ENCODE results near the gene SNAP23. TPM values are rescaled to one million over a fixed set of nuclear protein-coding genes. Genes with fewer than 3 reads are reported as not detected.
A peak's percentile ranks its signal among the peaks of the same experiment; 100 is the strongest.

The SNAP23 gene
- total and polyA plus RNA-seq, 2 of the 8 experiments (the other 6 are each of a cell fraction or from before 2014, with no cell fraction given): 58.0 to 72.8 TPM

DNA sequence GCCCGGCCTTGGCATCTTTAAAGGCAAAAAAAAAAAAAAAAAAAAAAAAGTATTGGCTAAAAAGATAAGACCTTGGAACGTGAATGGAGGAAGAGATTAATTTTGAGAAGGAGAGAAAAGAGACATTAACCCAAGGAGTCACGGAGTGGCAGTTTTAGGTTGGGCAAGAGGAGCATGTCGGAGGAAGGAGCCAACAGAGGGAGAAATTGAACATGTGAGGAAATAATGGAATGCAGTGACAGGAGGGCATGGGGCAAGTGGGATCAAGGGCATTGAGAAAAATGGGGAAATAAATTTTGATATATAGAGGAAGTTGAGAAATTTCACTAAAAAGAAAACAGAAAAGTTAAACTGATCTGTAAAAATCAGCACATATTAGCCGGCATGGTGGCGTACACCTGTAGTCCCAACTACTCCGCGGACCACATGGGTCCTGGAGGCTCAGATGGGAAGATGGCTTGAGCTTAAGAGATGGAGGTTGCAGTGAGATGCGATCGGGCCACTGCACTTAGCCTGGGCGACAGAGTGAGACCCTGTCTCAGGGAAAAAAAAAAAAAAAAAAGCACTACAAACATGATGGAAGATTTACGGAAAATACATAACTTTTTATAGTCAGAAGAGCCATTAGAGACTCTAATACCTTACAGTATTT is 54.4 kb downstream of the SNAP23 start:
- Histone ChIP-seq H3K4ac (replicated peaks; ENCODE audit: insufficient read length, low read depth, low read length) (no peak overlapping the region), H3K56ac (replicated peaks; ENCODE audit: insufficient read length, low read depth, low read length) (no peak overlapping the region), H3K27ac (ENCODE audit: low read depth, low read length) (no peak overlapping the region), H3K4me1 (replicated peaks in 1 of 4; ENCODE audit: control insufficient read depth in 3 of 4, insufficient read depth in 4 of 4, low read length in 3 of 4) (peaks cover 0 to 3% (median 0%) of the 10 kb centered on the region in 4 experiments; a peak in 2 of 7 replicates), H3K4me2 (ENCODE audit: insufficient read depth in 1 of 2, low read depth in 2 of 2, low read length in 2 of 2) (peak overlapping the region; percentile 84 to 86), H2AK5ac (ENCODE audit: low read depth, low read length) (no peak overlapping the region), H3K4me3 (ENCODE audit: extremely low read depth in 1 of 4, insufficient read depth in 2 of 4, low read depth in 3 of 4, low read length in 4 of 4) (peak overlapping the region; percentile 92 to 97 (median 96); a peak in 5 of 8 replicates), H4K91ac (replicated peaks; ENCODE audit: insufficient read length, low read length) (no peak overlapping the region), H3K9ac (replicated peaks in 1 of 4; ENCODE audit: extremely low read depth in 1 of 4, low read depth in 3 of 4, low read length in 3 of 4) (peak overlapping the region in 1 of 4 experiments; percentile 63; a peak in 1 of 7 replicates), H3K79me2 (ENCODE audit: control insufficient read depth in 1 of 2, insufficient read depth in 2 of 2, low read length in 2 of 2) (peaks cover 0 to 47% of the 10 kb centered on the region in 2 experiments; a peak in 3 of 4 replicates), H3K79me1 (ENCODE audit: low read depth, low read length) (peaks cover 2% of the 10 kb centered on the region; the same call in 1 of the 2 replicates), H2BK15ac (ENCODE audit: low read length) (no peak overlapping the region), H3K23me2 (ENCODE audit: low read depth, low read length) (no peaks in the 10 kb centered on the region; the same call in 1 of the 2 replicates), H2BK12ac (ENCODE audit: low read depth, low read length) (no peak overlapping the region), H2AFZ (ENCODE audit: low read length) (no peak overlapping the region), H2BK120ac (replicated peaks; ENCODE audit: low read depth, low read length) (no peak overlapping the region), H3K18ac (ENCODE audit: extremely low read depth, low read length) (no peak overlapping the region), H3K36me3 (ENCODE audit: control insufficient read depth in 2 of 4, insufficient read depth in 4 of 4, low read length in 3 of 4) (peaks cover 0 to 2% (median 0%) of the 10 kb centered on the region in 4 experiments; a peak in 2 of 8 replicates), H2BK20ac (ENCODE audit: low read length) (no peak overlapping the region), H3K14ac (ENCODE audit: insufficient read length) (no peak overlapping the region), H4K20me1 (replicated peaks in 1 of 2; ENCODE audit: control insufficient read depth in 1 of 2, insufficient read depth in 2 of 2, low read length in 2 of 2) (no peaks in the 10 kb centered on the region), H3K27me3 (replicated peaks in 1 of 4; ENCODE audit: control insufficient read depth in 3 of 4, extremely low read depth in 1 of 4, insufficient read depth in 3 of 4, low read length in 3 of 4) (no peaks in the 10 kb centered on the region), H4K8ac (ENCODE audit: extremely low read depth, insufficient read depth, low read length) (no peak overlapping the region), H3K23ac (ENCODE audit: insufficient read length) (no peak overlapping the region), H2BK5ac (ENCODE audit: low read depth, low read length) (no peak overlapping the region), H3K9me3 (ENCODE audit: insufficient read depth in 2 of 2, low read depth in 1 of 2, low read length in 1 of 2) (no peaks in the 10 kb centered on the region), H4K5ac (ENCODE audit: insufficient read length, low read depth, low read length) (no peak overlapping the region)
- CTCF ChIA-PET (ENCODE audit: partially characterized antibody): interaction anchor here (0.6 kb wide), 1 partner anchor 154 kb away, joined by 4 read pairs; no protein-coding TSS in a partner anchor
- FAIRE-seq (no peak), DNase-seq (ENCODE audit: low read depth in 1 of 2, low spot score in 2 of 2) (no peak)
- WGBS, 2 experiments (ENCODE audit: extremely low coverage in 1 of 2, insufficient coverage in 1 of 2, insufficient read length in 1 of 2, insufficient replicate concordance in 2 of 2, low coverage in 1 of 2, low lambda C conversion rate in 2 of 2, missing lambda C conversion rate in 1 of 2): 82% methylated on average over 10 of the region's 12 CpGs; no CpG with 5 or more reads in 1 of the 2 experiments
- POLR2A ChIA-PET (ENCODE audit: partially characterized antibody): interaction anchor here (0.6 to 1.3 kb wide), 4 partner anchors 11 to 643 kb away, joined by 3 to 4 read pairs (median 3); no protein-coding TSS in a partner anchor
- TF ChIP-seq JUND (IDR thresholded peaks at IDR 0.05; ENCODE audit: low read length): no peak
- no peak for TF ChIP-seq ATF3 (IDR thresholded peaks at IDR 0.05; ENCODE audit: insufficient read depth, low read depth, low read length)
- TF ChIP-seq RFX5 (IDR thresholded peaks at IDR 0.05; ENCODE audit: borderline replicate concordance, low read depth, low read length): no peak
- TF ChIP-seq HDAC2 (IDR thresholded peaks at IDR 0.05; ENCODE audit: borderline replicate concordance in 1 of 2, low read depth in 2 of 2, low read length in 2 of 2): no peak
- TF ChIP-seq EGR1 (IDR thresholded peaks at IDR 0.05; ENCODE audit: borderline replicate concordance, low read depth, low read length): no peak
- no peak for TF ChIP-seq HDAC6 (IDR thresholded peaks at IDR 0.05; ENCODE audit: low read depth, low read length)
- TF ChIP-seq EP300 (IDR thresholded peaks at IDR 0.05; ENCODE audit: borderline replicate concordance in 1 of 2, low read depth in 2 of 2, low read length in 2 of 2): no peak
- TF ChIP-seq SP2 (IDR thresholded peaks at IDR 0.05; ENCODE audit: low read length): no peak
- TF ChIP-seq CTBP2 (IDR thresholded peaks at IDR 0.05; ENCODE audit: borderline replicate concordance, insufficient read depth, insufficient read length, low read length): no peak
- TF ChIP-seq RBBP5 (IDR thresholded peaks at IDR 0.05; ENCODE audit: borderline replicate concordance, low read depth, low read length): no peak
- TF ChIP-seq POLR2A (IDR thresholded peaks at IDR 0.05; ENCODE audit: control extremely low read depth in 1 of 2, low read depth in 2 of 2, low read length in 2 of 2): no peak

Measured in H1 (cell line).